ENCODE data around the gene FKBP11. TPM values are rescaled to one million over a fixed set of nuclear protein-coding genes. Genes with fewer than 3 reads are reported as not detected.

The FKBP11 gene
- total RNA-seq, 6 donors from 2014 or later, result 9.4 to 31.9 (median 19.3) TPM

GRCh38 chr12:48947727-48948126 is 22.4 kb upstream of the FKBP11 start:
- WGBS, 2 donors, result 89 to 90% methylated on average over 2 to 3 of the region's 3 CpGs
- Histone ChIP-seq H3K27me3 (no peaks in the 10 kb centered on the region), H3K4me3 (no peak overlapping the region), H3K27ac (no peak overlapping the region), H3K9me3 (no peaks in the 10 kb centered on the region), H3K4me1 (peaks cover 4 to 8% (median 6%) of the 10 kb centered on the region in 4 donors), H3K36me3 (peaks cover 0 to 34% (median 7%) of the 10 kb centered on the region in 4 donors)
- TF ChIP-seq POLR2AphosphoS5 (IDR thresholded peaks at IDR 0.05) (no peak), EP300 (IDR thresholded peaks at IDR 0.05) (no peak), CTCF (IDR thresholded peaks at IDR 0.05) (no peak), POLR2A (IDR thresholded peaks at IDR 0.05) (no peak)
- ATAC-seq (ENCODE audit: low FRiP score in 2 of 2) (no peak), DNase-seq (no peak)

GRCh38 chr12:48946943-48947342 is 21.7 kb upstream of the FKBP11 start:
- no peaks in the 10 kb centered on the region for H3K27me3 ChIP-seq
- H3K27ac ChIP-seq, result peak overlapping the region in 1 of 4 donors; percentile 6
- H3K9me3 ChIP-seq, result no peaks in the 10 kb centered on the region
- TF ChIP-seq EP300 (IDR thresholded peaks at IDR 0.05), result no peak
- TF ChIP-seq CTCF (IDR thresholded peaks at IDR 0.05), result no peak
- no peak for TF ChIP-seq POLR2A (IDR thresholded peaks at IDR 0.05)
- no peak for TF ChIP-seq POLR2AphosphoS5 (IDR thresholded peaks at IDR 0.05)
- DNase-seq (no peak), ATAC-seq (ENCODE audit: low FRiP score in 2 of 2) (no peak)
- peaks cover 0 to 31% (median 7%) of the 10 kb centered on the region in 4 donors for H3K36me3 ChIP-seq
- H3K4me1 ChIP-seq, result peaks cover 4 to 8% (median 6%) of the 10 kb centered on the region in 4 donors
- no peak overlapping the region for H3K4me3 ChIP-seq
- WGBS, 2 donors, result 70 to 71% methylated on average over 5 to 6 of the region's 6 CpGs

- no peak for ATAC-seq (ENCODE audit: low FRiP score in 2 of 2)
- H3K27ac ChIP-seq, result no peak overlapping the region
- peaks cover 4 to 8% (median 6%) of the 10 kb centered on the region in 4 donors for H3K4me1 ChIP-seq
- H3K36me3 ChIP-seq, result peaks cover 0 to 31% (median 8%) of the 10 kb centered on the region in 4 donors
- no peak for DNase-seq
- no peaks in the 10 kb centered on the region for H3K27me3 ChIP-seq
- no peak overlapping the region for H3K4me3 ChIP-seq
- TF ChIP-seq POLR2A (IDR thresholded peaks at IDR 0.05) (no peak), CTCF (IDR thresholded peaks at IDR 0.05) (no peak), EP300 (IDR thresholded peaks at IDR 0.05) (no peak), POLR2AphosphoS5 (IDR thresholded peaks at IDR 0.05) (no peak)
- H3K9me3 ChIP-seq, result no peaks in the 10 kb centered on the region
Measured at GRCh38 chr12:48946205-48946604, 20.9 kb upstream of the FKBP11 start.

GRCh38 chr12:48943221-48943620 is 17.9 kb upstream of the FKBP11 start:
- Histone ChIP-seq H3K27me3 (no peaks in the 10 kb centered on the region), H3K4me1 (peaks cover 4 to 8% (median 6%) of the 10 kb centered on the region in 4 donors), H3K9me3 (no peaks in the 10 kb centered on the region), H3K4me3 (no peak overlapping the region), H3K36me3 (peaks cover 10 to 48% (median 31%) of the 10 kb centered on the region in 4 donors), H3K27ac (no peak overlapping the region)
- ATAC-seq (ENCODE audit: low FRiP score in 2 of 2) (no peak), DNase-seq (no peak)
- TF ChIP-seq POLR2A (IDR thresholded peaks at IDR 0.05), result no peak
- TF ChIP-seq CTCF (IDR thresholded peaks at IDR 0.05), result no peak
- TF ChIP-seq EP300 (IDR thresholded peaks at IDR 0.05), result no peak
- TF ChIP-seq POLR2AphosphoS5 (IDR thresholded peaks at IDR 0.05), result no peak
- WGBS, 2 donors, result 79 to 83% methylated on average over 4 of the region's 4 CpGs

- Histone ChIP-seq H3K4me1 (no peaks in the 10 kb centered on the region), H3K36me3 (peaks cover 17 to 74% (median 52%) of the 10 kb centered on the region in 4 donors), H3K4me3 (no peak overlapping the region), H3K9me3 (no peaks in the 10 kb centered on the region), H3K27me3 (no peaks in the 10 kb centered on the region), H3K27ac (no peak overlapping the region)
- WGBS, 2 donors, result 69 to 76% methylated on average over 3 of the region's 3 CpGs
- DNase-seq (peak in 1 of 2 donors; percentile 23), ATAC-seq (ENCODE audit: low FRiP score in 2 of 2) (peak in 1 of 2 donors; percentile 39)
- no peak for TF ChIP-seq CTCF (IDR thresholded peaks at IDR 0.05)
- TF ChIP-seq POLR2A (IDR thresholded peaks at IDR 0.05), result no peak
- TF ChIP-seq POLR2AphosphoS5 (IDR thresholded peaks at IDR 0.05), result no peak
Measured at GRCh38 chr12:48940181-48940580, 14.9 kb upstream of the FKBP11 start.
